Right lobe of liver (tissue), 6 donors: ENCODE data around the gene OPTC. TPM values are rescaled to one million over a fixed set of nuclear protein-coding genes. Genes with fewer than 3 reads are reported as not detected.
"Not testable (repeated sequence)": the region's sequence is repeated elsewhere in the genome, so short reads cannot be mapped to it uniquely, and the experiment has no call there.

Experiments used
- ATAC-seq, 4 donors: fragments of 200-7000 bp; cut with Tn5 transposase; one replicate each; pipeline ENCODE4 v1.9.1; 2020; ENCODE audit warnings: mild to moderate bottlenecking in 4 of 4, moderate library complexity in 4 of 4
- DNase-seq, 3 donors: peaks; one replicate each; pipeline ENCODE4 v3.0.0-alpha.2; 2020
- H3K27ac ChIP-seq, 3 donors: fragments of 200-600 bp; one replicate each; pipeline ENCODE4 v1.8.0; 2022
- H3K27me3 ChIP-seq, 2 donors: fragments of 200-600 bp; one replicate each; pipeline ENCODE4 v1.8.0; 2022
- H3K36me3 ChIP-seq, 4 donors: fragments of 200-600 bp; sonication (generic) in 1 of 4; one replicate each; pipeline versions ENCODE4 v1.5.1 to v1.8.0; 2017 to 2022; ENCODE audit warnings: control low read depth in 1 of 4
- H3K4me1 ChIP-seq, 4 donors: fragments of 200-600 bp; sonication (generic) in 1 of 4; one replicate each; pipeline versions ENCODE4 v1.5.1 to v1.8.0; 2017 to 2022; ENCODE audit warnings: control low read depth in 1 of 4
- H3K4me3 ChIP-seq, 3 donors: fragments of 200-600 bp; one replicate each; pipeline ENCODE4 v1.8.0; 2022
- H3K9me3 ChIP-seq, 4 donors: fragments of 200-600 bp; sonication (generic) in 1 of 4; one replicate each; pipeline versions ENCODE4 v1.5.1 to v1.8.0; 2017 to 2022; ENCODE audit warnings: control low read depth in 1 of 4
- CTCF ChIP-seq, 4 donors: fragments of 200-600 bp in 3 of 4; fragments of 450-650 bp in 1 of 4; IDR thresholded peaks; one replicate each; pipeline versions ENCODE4 v1.5.1 to v1.8.0; 2016 to 2022; ENCODE audit warnings: antibody characterized with exemption in 4 of 4, mild to moderate bottlenecking in 2 of 4
- POLR2A ChIP-seq: fragments of 450-650 bp; IDR thresholded peaks from one replicate; pipeline ENCODE4 v1.6.1; 2017; ENCODE audit warnings: antibody characterized with exemption, mild to moderate bottlenecking
- WGBS: methylation state at CpG from one replicate; pipeline ENCODE4 v1.1.6; 2018; ENCODE audit warnings: low coverage, low lambda C conversion rate; ENCODE audit not compliant: insufficient coverage; ENCODE audit errors: missing lambda C conversion rate; 5-methylcytosine and 5-hydroxymethylcytosine counted together
- intact Hi-C, 2 donors: fragments of 100-400 bp; cut with DNase I; formaldehyde crosslinking; loops; one replicate each; pipeline versions ENCODE4 v1.11.2 to v1.14.1; 2022
- total RNA-seq, 6 experiments: library from RNA; depleted of rRNA in 2 of 6; stranded (reverse); fragments of >200 nt in 2 of 6; fragmentation: NEBNext Ultra II Directional in 3 of 6; extraction: Animal tissue kit (Norgen Biotek cat#: 25700) in 3 of 6; gene quantifications; one replicate each; pipeline versions ENCODE4 v1.1.0 to v1.2.4, GENCODE V29; 2016 to 2023
- donor health status: DM: no; HTN: yes; CAD: no.
- donor health status: DM: no; HTN: no; CAD: no.
- donor health status: DM: no; HTN: no; CAD: no.
- donor health status: DM: no; HTN: yes; CAD: no.
- donor health status: DM: no; HTN: yes; CAD: no.

The OPTC gene
- total RNA-seq, 6 experiments from 2014 or later: not detected

- no peaks in the 10 kb centered on the region for H3K4me1 ChIP-seq
- no peak for DNase-seq
- 50% methylated on average over 5 of the region's 7 CpGs for WGBS
- intact Hi-C loops: no loop called here
- H3K27ac ChIP-seq: peak overlapping the region in 1 of 3 donors; percentile 3
- no peak overlapping the region for H3K4me3 ChIP-seq
- ATAC-seq: peak in 3 of 4 donors; percentile 13 to 47 (median 20)
- TF ChIP-seq CTCF (IDR thresholded peaks at IDR 0.05) (no peak), POLR2A (no peak)
- no peaks in the 10 kb centered on the region for H3K36me3 ChIP-seq
- H3K9me3 ChIP-seq: no peaks in the 10 kb centered on the region
- H3K27me3 ChIP-seq: no peaks in the 10 kb centered on the region
Measured at GRCh38 chr1:203465948-203466347, 28.0 kb upstream of the OPTC start.

- intact Hi-C loops, DNase-seq, H3K27ac ChIP-seq, H3K27me3 ChIP-seq, H3K36me3 ChIP-seq, ATAC-seq, H3K4me1 ChIP-seq, H3K9me3 ChIP-seq, H3K4me3 ChIP-seq: not testable (repeated sequence)
- 78% methylated on average over 13 of the region's 13 CpGs for WGBS
Measured at GRCh38 chr1:203466906-203467549, 26.9 kb upstream of the OPTC start.

GRCh38 chr1:203467550-203467921 is 26.4 kb upstream of the OPTC start:
- Histone ChIP-seq H3K27ac (no peak overlapping the region), H3K27me3 (no peaks in the 10 kb centered on the region), H3K4me3 (no peak overlapping the region), H3K4me1 (no peaks in the 10 kb centered on the region), H3K9me3 (no peaks in the 10 kb centered on the region), H3K36me3 (no peaks in the 10 kb centered on the region)
- DNase-seq (peak in 2 of 3 donors; percentile 31 to 63), ATAC-seq (peak in 3 of 4 donors; percentile 19 to 35 (median 34))
- WGBS: 50% methylated on average over 9 of the region's 9 CpGs
- intact Hi-C loops: no loop called here
- TF ChIP-seq CTCF (IDR thresholded peaks at IDR 0.05) (no peak), POLR2A (no peak)

- ATAC-seq (no peak), DNase-seq (no peak)
- no peaks in the 10 kb centered on the region for H3K9me3 ChIP-seq
- H3K27me3 ChIP-seq: no peaks in the 10 kb centered on the region
- H3K36me3 ChIP-seq: no peaks in the 10 kb centered on the region
- no peak for TF ChIP-seq POLR2A
- TF ChIP-seq CTCF (IDR thresholded peaks at IDR 0.05): no peak
- H3K4me1 ChIP-seq: no peaks in the 10 kb centered on the region
- intact Hi-C loops: no loop called here
- WGBS: 92% methylated on average over 2 of the region's 2 CpGs
- no peak overlapping the region for H3K27ac ChIP-seq
- H3K4me3 ChIP-seq: no peak overlapping the region
Measured at GRCh38 chr1:203468326-203468725, 25.6 kb upstream of the OPTC start.

GRCh38 chr1:203470240-203470639 is 23.7 kb upstream of the OPTC start:
- WGBS: 41% methylated on average over 2 of the region's 5 CpGs
- intact Hi-C loops: no loop called here

More at GRCh38 chr1:203470240-203470639, 23.7 kb upstream of the OPTC start:
- H3K27me3 ChIP-seq: no peaks in the 10 kb centered on the region
- no peaks in the 10 kb centered on the region for H3K36me3 ChIP-seq
- no peaks in the 10 kb centered on the region for H3K4me1 ChIP-seq
- H3K27ac ChIP-seq: no peak overlapping the region
- DNase-seq: no peak
- no peak for ATAC-seq
- H3K9me3 ChIP-seq: no peaks in the 10 kb centered on the region
- no peak for TF ChIP-seq POLR2A
- H3K4me3 ChIP-seq: no peak overlapping the region
